ENCODE data around the gene BIN2. TPM values are rescaled to one million over a fixed set of nuclear protein-coding genes. Genes with fewer than 3 reads are reported as not detected.

BIN2 gene
- total RNA-seq, 1 experiment from 2014 or later, result not detected

DNA sequence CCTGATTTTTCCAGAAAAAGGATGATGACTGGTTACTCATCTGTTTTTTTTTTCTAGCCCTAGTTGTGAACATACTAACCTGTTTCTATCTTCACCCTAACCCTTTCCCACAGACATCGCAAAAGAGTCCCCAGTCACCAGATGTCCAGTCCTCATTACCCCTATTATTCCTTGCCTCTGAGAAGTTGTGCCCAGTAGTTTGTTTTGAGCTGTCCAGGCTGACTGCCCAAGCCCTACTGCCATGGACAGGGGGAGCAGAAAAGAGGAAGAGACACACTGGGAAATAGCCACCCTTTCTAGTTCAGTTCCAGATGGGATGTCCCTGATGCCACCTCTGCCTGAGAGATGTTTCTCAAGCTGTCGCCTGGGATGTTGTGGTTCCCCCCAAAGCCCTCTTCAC is 36.3 kb upstream of the BIN2 start:
- no peaks in the 10 kb centered on the region for H3K9me3 ChIP-seq (ENCODE audit: low read depth, low read length, poor library complexity, severe bottlenecking)
- ChIA-PET POLR2A (ENCODE audit: low non-redundant PET) (interaction anchor here (0.6 kb wide), 1 partner anchor 289 kb away, joined by 3 read pairs; no protein-coding TSS in a partner anchor), CTCF (no interaction called here)
- BruUV-seq (replicated peaks), result no TSS peak
- no peak overlapping the region for H3K4me3 ChIP-seq (ENCODE audit: low read depth, low read length, poor library complexity, severe bottlenecking)
- no peak for DNase-seq (ENCODE audit: low spot score)
- TF ChIP-seq, protein P1, sequence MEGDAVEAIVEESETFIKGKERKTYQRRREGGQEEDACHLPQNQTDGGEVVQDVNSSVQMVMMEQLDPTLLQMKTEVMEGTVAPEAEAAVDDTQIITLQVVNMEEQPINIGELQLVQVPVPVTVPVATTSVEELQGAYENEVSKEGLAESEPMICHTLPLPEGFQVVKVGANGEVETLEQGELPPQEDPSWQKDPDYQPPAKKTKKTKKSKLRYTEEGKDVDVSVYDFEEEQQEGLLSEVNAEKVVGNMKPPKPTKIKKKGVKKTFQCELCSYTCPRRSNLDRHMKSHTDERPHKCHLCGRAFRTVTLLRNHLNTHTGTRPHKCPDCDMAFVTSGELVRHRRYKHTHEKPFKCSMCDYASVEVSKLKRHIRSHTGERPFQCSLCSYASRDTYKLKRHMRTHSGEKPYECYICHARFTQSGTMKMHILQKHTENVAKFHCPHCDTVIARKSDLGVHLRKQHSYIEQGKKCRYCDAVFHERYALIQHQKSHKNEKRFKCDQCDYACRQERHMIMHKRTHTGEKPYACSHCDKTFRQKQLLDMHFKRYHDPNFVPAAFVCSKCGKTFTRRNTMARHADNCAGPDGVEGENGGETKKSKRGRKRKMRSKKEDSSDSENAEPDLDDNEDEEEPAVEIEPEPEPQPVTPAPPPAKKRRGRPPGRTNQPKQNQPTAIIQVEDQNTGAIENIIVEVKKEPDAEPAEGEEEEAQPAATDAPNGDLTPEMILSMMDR (conservative IDR thresholded peaks at IDR 0.05; ENCODE audit: low read depth, low read length), result no peak
- TF ChIP-seq EZH2 (IDR thresholded peaks at IDR 0.05; ENCODE audit: borderline replicate concordance, low read depth, low read length, poor library complexity, severe bottlenecking), result no peak
- no peaks in the 10 kb centered on the region for H3K36me3 ChIP-seq (ENCODE audit: insufficient read depth, low read length, poor library complexity, severe bottlenecking)
- no peaks in the 10 kb centered on the region for H3K27me3 ChIP-seq (replicated peaks; ENCODE audit: insufficient read depth, low read depth, low read length, poor library complexity)
- intact Hi-C loops (cut with micrococcal nuclease; ENCODE audit: unreplicated experiment), result no loop called here
- H3K27ac ChIP-seq (ENCODE audit: low read depth, low read length, poor library complexity, severe bottlenecking), result no peak overlapping the region
- H3K4me1 ChIP-seq (ENCODE audit: insufficient read depth, low read length, poor library complexity, severe bottlenecking), result peaks cover 5% of the 10 kb centered on the region

DNA sequence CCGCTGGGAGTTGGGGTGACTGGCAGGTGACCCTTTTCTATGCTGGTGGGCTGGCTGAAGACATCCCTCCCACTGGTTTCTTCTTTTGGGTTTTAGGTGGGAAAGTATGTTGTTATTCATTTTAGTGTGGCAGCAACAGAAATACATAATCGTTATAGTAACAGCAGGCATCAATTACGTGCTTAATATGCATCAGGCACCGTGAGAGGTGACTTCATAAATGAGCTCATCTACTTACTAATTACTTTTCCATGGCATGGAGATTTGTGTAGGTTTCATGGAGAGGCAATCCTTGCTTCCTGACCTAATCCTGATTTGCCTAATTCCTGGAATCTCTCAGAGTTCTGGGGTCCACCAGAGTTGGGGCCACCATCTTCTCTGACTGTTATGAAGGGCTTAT is 35.9 kb upstream of the BIN2 start:
- no TSS peak for BruUV-seq (replicated peaks)
- Histone ChIP-seq H3K36me3 (ENCODE audit: insufficient read depth, low read length, poor library complexity, severe bottlenecking) (no peaks in the 10 kb centered on the region), H3K4me3 (ENCODE audit: low read depth, low read length, poor library complexity, severe bottlenecking) (no peak overlapping the region), H3K9me3 (ENCODE audit: low read depth, low read length, poor library complexity, severe bottlenecking) (no peaks in the 10 kb centered on the region), H3K27me3 (replicated peaks; ENCODE audit: insufficient read depth, low read depth, low read length, poor library complexity) (no peaks in the 10 kb centered on the region), H3K4me1 (ENCODE audit: insufficient read depth, low read length, poor library complexity, severe bottlenecking) (peaks cover 5% of the 10 kb centered on the region), H3K27ac (ENCODE audit: low read depth, low read length, poor library complexity, severe bottlenecking) (no peak overlapping the region)
- DNase-seq (ENCODE audit: low spot score), result peak; percentile 19
- TF ChIP-seq, protein P1 (conservative IDR thresholded peaks at IDR 0.05; ENCODE audit: low read depth, low read length), result no peak
- TF ChIP-seq EZH2 (IDR thresholded peaks at IDR 0.05; ENCODE audit: borderline replicate concordance, low read depth, low read length, poor library complexity, severe bottlenecking), result no peak
- ChIA-PET POLR2A (ENCODE audit: low non-redundant PET) (no interaction called here), CTCF (no interaction called here)
- intact Hi-C loops (cut with micrococcal nuclease; ENCODE audit: unreplicated experiment), result no loop called here

DNA sequence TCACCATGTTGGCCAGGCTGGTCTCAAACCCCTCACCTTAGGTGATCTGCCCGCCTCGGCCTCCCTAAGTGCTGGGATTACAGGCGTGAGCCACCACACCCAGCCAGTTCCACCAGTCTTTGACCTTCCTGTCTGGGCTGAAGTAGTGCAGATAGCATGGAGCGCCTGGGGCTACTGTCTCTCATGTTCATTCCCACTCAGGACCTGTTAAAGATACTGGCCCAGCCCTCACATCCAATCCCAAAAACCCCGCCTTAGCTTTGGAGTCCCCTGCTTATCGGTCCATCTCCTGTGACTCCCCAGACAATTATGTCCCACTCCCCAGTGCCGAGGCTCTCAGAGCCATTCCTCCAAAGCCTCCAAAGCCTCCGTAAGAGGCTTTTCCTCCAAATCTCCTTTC is 34.5 kb upstream of the BIN2 start:
- Histone ChIP-seq H3K27me3 (replicated peaks; ENCODE audit: insufficient read depth, low read depth, low read length, poor library complexity) (no peaks in the 10 kb centered on the region), H3K36me3 (ENCODE audit: insufficient read depth, low read length, poor library complexity, severe bottlenecking) (no peaks in the 10 kb centered on the region), H3K27ac (ENCODE audit: low read depth, low read length, poor library complexity, severe bottlenecking) (no peak overlapping the region), H3K4me3 (ENCODE audit: low read depth, low read length, poor library complexity, severe bottlenecking) (no peak overlapping the region), H3K9me3 (ENCODE audit: low read depth, low read length, poor library complexity, severe bottlenecking) (no peaks in the 10 kb centered on the region), H3K4me1 (ENCODE audit: insufficient read depth, low read length, poor library complexity, severe bottlenecking) (peaks cover 5% of the 10 kb centered on the region)
- intact Hi-C loops (cut with micrococcal nuclease; ENCODE audit: unreplicated experiment), result no loop called here
- no peak for DNase-seq (ENCODE audit: low spot score)
- no TSS peak for BruUV-seq (replicated peaks)
- CTCF ChIA-PET, result no interaction called here
- POLR2A ChIA-PET (ENCODE audit: low non-redundant PET), result no interaction called here
- TF ChIP-seq EZH2 (IDR thresholded peaks at IDR 0.05; ENCODE audit: borderline replicate concordance, low read depth, low read length, poor library complexity, severe bottlenecking), result no peak
- TF ChIP-seq, protein P1 (conservative IDR thresholded peaks at IDR 0.05; ENCODE audit: low read depth, low read length), result no peak
